Fibroblast of mammary gland (primary cell): ENCODE data around the gene PCDHGB2.
A peak's percentile ranks its signal among the peaks of the same experiment; 100 is the strongest.
"Not testable (repeated sequence)": the region's sequence is repeated elsewhere in the genome, so short reads cannot be mapped to it uniquely, and the experiment has no call there.

Experiments
- DNase-seq: peaks from one replicate; pipeline ENCODE4 v3.0.0-alpha.2; 2010; ENCODE audit warnings: low read depth
- H3K4me3 ChIP-seq: 2 replicates; pipeline ENCODE4 v1.5.1; 2011; ENCODE audit warnings: low read depth, mild to moderate bottlenecking, low read length, moderate library complexity; ENCODE audit not compliant: control insufficient read depth
- TF ChIP-seq, protein P1 (sequence below): conservative IDR thresholded peaks from 2 replicates; pipeline ENCODE4 v1.5.1; 2011; ENCODE audit warnings: low read depth, low read length, inconsistent platforms; ENCODE audit not compliant: control insufficient read depth, insufficient read depth

PCDHGB2 gene

DNA sequence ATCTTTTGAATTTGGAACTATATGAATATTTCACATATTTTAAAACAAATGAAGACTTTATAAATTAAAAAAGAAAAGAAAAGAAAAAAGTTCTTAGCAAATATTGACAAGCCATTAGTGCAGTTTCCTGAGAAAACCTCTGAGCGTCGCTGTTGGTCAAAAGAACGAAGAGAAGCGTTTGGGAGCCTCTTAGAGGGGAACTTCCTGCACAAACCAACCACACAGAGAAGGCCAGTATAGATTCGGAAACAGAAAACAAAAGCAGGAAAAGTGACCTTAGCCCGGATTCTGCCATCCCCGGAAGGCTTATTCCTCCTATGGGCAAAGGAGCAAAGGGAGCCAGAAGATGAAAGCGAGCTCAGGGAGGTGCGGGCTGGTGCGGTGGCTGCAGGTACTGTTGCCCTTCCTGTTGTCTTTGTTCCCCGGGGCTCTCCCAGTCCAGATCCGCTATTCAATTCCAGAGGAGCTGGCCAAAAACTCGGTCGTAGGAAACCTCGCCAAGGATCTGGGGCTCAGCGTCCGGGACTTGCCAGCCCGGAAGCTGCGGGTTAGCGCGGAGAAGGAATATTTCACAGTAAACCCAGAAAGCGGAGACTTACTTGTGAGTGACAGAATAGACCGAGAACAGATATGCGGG lies at the start of gene PCDHGB2:
TSS of gene PCDHGB2 (plus strand) at position 205 of the 637 bp plus-strand sequence. CDS start at position 347, 142 bp downstream.
- TF ChIP-seq, protein P1, sequence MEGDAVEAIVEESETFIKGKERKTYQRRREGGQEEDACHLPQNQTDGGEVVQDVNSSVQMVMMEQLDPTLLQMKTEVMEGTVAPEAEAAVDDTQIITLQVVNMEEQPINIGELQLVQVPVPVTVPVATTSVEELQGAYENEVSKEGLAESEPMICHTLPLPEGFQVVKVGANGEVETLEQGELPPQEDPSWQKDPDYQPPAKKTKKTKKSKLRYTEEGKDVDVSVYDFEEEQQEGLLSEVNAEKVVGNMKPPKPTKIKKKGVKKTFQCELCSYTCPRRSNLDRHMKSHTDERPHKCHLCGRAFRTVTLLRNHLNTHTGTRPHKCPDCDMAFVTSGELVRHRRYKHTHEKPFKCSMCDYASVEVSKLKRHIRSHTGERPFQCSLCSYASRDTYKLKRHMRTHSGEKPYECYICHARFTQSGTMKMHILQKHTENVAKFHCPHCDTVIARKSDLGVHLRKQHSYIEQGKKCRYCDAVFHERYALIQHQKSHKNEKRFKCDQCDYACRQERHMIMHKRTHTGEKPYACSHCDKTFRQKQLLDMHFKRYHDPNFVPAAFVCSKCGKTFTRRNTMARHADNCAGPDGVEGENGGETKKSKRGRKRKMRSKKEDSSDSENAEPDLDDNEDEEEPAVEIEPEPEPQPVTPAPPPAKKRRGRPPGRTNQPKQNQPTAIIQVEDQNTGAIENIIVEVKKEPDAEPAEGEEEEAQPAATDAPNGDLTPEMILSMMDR, result peak; percentile 52
- peak within 1 kb of the TSS; percentile 31 for H3K4me3 ChIP-seq
- peak; percentile 63 for DNase-seq

DNA sequence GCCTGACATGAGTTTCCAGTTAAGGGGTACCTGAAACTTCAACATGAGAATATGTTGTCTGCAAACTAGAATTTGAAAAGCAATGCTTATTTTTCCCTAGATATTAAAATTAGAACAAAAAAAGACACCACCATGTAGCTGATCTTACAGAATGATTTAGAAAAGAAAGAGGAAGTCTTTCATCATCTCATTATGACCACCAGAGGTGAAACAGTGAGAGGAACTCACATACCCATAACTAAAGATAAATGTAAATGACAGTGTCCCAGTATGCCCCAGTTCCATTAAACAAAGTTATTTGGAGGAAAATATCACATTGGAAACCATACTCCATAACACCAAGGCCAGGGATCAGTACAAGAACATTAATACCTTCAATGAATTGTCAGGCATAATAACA lies 46.1 kb upstream of the PCDHGB2 start:
- no peak for DNase-seq

DNA sequence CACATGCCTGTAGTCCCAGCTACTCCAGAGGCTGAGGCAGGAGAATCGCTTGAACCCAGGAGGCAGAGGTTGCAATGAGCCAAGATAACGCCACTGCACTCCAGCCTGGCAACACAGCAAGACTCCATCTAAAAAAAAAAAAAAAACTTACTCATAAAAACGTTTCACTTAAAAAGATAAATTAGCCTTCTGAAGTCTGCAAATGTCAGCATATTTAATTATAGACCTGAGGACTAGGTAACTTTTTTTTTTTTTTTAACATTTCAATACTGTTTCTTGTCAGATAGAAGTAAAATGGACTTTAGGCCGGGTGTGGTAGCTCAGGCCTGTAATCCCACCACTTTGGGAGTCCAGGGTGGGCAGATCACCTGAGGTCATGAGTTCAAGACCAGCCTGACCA lies 42.8 kb upstream of the PCDHGB2 start:
- DNase-seq, H3K4me3 ChIP-seq: not testable (repeated sequence)

More for the DNA sequence above, 46.1 kb upstream of the PCDHGB2 start:
- TF ChIP-seq, protein P1, result no peak
- H3K4me3 ChIP-seq, result no peak overlapping the region

DNA sequence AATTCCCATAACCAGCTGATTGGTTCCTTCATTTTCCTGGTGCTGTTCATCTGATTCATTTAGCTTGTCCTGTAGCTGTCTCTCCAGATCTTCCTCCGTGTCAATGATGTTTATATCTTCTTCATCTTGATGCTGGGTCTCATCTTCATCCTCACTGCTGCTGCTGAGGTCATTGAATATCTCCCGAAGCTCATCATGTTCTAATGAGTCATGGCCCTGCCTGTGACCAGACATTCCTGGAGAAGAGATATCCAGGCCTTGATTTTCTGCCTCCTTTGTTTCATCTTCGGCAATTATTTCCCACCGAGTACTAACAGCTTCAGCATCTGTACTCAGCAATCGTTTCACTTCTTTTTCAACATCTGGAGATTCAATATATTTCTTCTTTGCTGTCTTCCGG lies 40.6 kb upstream of the PCDHGB2 start:
- no peak overlapping the region for H3K4me3 ChIP-seq
- DNase-seq, result no peak
- TF ChIP-seq, protein P1, result no peak

DNA sequence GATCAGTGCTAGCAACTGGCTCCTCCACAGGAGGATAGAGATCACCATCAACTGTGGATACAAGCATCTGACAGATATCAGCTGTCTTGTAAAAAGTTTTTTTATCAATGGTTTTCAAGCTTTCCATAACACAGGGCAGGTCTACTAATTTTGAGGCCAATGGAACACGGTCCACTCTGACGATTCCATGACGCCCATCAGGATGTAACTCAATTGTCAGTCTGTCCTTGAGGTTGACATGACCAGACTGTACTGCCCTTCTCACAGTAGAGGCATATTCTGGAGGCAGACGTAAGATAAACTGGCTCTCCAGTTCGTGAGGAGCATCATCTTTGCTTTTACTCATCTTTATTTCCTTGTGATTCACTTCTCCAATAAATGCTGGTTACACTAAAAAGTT lies 40.1 kb upstream of the PCDHGB2 start:
- TF ChIP-seq, protein P1, result no peak
- peak overlapping the region; percentile 89 for H3K4me3 ChIP-seq
- no peak for DNase-seq

DNA sequence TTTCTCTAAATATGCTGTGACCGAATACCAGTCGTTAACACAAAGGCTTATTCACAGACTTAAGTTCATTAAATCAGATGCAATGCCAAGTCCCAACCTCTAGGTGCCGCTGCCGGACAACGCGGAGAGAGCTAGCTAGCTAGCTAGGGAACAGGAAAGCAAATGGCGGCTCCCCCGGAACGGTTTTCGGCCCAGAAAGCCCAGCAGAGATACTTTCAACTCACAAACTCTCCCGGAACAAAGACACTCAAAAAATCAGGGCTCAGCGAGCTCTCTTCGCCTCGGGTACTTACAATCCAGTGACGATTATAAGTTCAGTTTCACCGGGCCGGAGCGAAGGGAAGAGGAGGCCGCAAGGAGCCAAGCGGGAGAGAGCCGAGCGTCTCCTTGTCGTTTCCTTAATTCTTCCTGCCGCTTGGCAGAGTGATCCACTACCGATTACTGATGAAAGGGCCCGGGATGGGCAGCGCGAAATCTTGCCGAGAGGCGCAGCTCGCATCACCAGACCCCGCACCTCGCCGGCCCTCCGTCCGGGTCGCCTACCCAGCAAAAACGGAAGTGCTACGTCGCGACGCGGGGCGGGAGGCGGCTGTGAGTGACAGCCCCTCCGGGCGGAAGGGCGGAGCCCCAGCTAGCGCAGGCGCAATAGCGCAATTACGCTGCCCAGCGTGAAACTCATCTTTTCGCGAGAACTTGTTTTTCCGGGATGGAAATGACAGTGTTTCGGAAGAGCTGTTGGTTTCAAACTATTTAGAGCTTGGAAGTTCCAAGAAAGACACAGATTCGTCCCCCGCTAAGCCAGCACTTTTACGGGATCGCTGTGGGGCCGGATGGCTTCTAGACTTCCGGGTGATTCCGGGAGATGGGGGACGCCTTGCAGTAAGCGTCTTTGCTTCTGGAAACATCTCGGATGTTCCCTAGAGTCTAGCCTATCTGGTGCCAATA lies 39.3 kb upstream of the PCDHGB2 start, which contains the start of gene TAF7:
TSS of gene TAF7 (minus strand) at position 560 of the 945 bp plus-strand sequence. CDS start 740 bp downstream, outside the sequence.
- peak within 1 kb of the TSS; percentile 89 for H3K4me3 ChIP-seq
- TF ChIP-seq, protein P1, result peak; percentile 88
- DNase-seq, result peak; percentile 94

DNA sequence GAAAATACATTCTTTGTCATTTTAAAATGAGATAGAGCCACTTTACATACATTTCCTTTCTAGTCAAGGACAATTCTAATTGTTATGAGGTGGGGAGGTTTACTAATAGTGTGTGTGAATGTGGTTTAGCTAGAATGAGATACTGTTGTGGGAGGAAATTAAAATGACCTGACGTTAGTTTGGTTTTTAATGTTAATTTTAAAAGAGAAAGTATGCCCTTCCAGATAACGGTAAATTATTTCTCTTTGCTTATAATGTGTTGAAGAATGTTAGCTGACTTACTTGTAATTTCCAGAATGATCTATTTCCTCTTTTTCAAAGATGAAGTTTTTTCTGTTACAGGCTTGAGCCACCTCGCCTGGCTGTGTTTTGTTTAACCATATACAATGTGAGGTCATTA lies 37.5 kb upstream of the PCDHGB2 start:
- TF ChIP-seq, protein P1, result no peak
- no peak for DNase-seq
- H3K4me3 ChIP-seq, result no peak overlapping the region
